ENCODE results near the gene FAM168A. TPM values are rescaled to one million over a fixed set of nuclear protein-coding genes. Genes with fewer than 3 reads are reported as not detected.
A peak's percentile ranks its signal among the peaks of the same experiment; 100 is the strongest.

Gene FAM168A
- total RNA-seq, 2 donors from 2014 or later = 8.9 to 14.0 TPM

DNA sequence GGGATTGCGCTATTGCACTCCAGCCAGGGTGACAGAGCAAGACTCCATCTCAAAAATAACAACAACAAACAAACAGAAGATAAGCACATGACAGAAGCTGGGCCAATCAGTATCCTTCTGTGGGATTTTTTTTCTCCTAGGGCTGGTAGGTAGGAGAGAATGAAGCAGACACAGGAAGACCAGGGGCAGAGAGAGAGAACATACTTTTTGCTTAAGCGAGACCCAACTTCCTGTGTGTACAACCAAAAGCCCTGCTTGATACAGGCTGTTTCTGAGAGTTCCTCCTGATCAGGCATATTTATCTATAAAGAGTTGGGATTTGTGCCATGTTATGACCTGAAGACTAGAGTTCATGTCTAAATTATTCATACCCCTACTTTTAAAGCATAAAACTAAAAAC is 36.1 kb upstream of the FAM168A start:
- Histone ChIP-seq H3K4me3 (no peak overlapping the region), H3K27ac (no peak overlapping the region), H3K4me1 (no peaks in the 10 kb centered on the region), H3K27me3 (no peaks in the 10 kb centered on the region), H3K9me3 (no peaks in the 10 kb centered on the region), H3K36me3 (replicated peaks in 1 of 2; ENCODE audit: insufficient read depth in 1 of 2, low read depth in 2 of 2) (no peaks in the 10 kb centered on the region)
- WGBS, 2 donors = 88 to 100% methylated on average over 2 of the region's 2 CpGs
- TF ChIP-seq POLR2A (IDR thresholded peaks at IDR 0.05) = no peak
- TF ChIP-seq, protein P1, sequence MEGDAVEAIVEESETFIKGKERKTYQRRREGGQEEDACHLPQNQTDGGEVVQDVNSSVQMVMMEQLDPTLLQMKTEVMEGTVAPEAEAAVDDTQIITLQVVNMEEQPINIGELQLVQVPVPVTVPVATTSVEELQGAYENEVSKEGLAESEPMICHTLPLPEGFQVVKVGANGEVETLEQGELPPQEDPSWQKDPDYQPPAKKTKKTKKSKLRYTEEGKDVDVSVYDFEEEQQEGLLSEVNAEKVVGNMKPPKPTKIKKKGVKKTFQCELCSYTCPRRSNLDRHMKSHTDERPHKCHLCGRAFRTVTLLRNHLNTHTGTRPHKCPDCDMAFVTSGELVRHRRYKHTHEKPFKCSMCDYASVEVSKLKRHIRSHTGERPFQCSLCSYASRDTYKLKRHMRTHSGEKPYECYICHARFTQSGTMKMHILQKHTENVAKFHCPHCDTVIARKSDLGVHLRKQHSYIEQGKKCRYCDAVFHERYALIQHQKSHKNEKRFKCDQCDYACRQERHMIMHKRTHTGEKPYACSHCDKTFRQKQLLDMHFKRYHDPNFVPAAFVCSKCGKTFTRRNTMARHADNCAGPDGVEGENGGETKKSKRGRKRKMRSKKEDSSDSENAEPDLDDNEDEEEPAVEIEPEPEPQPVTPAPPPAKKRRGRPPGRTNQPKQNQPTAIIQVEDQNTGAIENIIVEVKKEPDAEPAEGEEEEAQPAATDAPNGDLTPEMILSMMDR (IDR thresholded peaks at IDR 0.05) = no peak
- ATAC-seq (no peak), DNase-seq (no peak)
- intact Hi-C loops (cut with DNase I) = no loop called here

DNA sequence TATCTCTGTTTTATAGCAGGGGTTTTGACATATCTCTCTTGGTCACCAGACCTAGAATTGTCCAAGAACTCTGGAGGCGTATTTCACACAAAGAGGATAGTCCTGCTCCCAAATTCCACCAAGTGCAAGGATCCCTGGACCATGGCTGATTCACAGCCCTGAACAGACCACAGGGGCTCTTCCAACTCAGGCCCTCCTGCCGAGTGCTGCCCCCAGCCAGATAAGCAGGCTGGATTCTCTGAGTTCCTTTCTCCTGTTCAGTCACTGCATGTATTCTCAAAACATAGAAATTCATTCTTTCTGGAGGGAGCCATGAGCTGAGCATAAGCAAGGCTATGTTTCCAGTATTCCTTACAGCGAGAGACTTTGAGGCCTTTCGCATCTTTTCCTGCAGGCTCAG is 35.1 kb upstream of the FAM168A start:
- intact Hi-C loops (cut with DNase I) = no loop called here

DNA sequence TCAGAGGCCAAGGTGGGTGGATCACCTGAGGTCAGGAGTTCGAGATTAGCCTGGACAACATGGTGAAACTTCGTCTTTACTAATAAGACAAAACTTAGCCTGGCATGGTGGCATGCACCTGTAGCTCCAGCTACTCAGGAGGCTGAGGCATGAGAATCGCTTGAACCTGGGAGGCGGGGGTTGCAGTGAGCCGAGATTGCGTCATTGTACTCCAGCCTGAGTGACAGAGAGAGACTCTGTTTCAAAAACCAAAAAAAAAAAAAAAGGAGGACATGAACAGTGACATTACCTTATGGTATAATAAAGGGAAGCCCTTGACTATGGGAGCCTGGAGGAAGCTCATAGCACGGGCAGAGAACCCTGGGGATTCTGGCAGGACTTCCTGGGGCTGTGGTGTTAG is 32.0 kb upstream of the FAM168A start:
- H3K27ac ChIP-seq = no peak overlapping the region
- intact Hi-C loops (cut with DNase I) = loop anchor here (5.0 kb wide), 1 partner anchor 32 kb away; no protein-coding TSS in a partner anchor
- H3K36me3 ChIP-seq (replicated peaks in 1 of 2; ENCODE audit: insufficient read depth in 1 of 2, low read depth in 2 of 2) = no peaks in the 10 kb centered on the region
- no peak overlapping the region for H3K4me3 ChIP-seq
- peaks cover 4% of the 10 kb centered on the region for H3K4me1 ChIP-seq
- ATAC-seq (no peak), DNase-seq (no peak)
- H3K9me3 ChIP-seq = no peaks in the 10 kb centered on the region
- H3K27me3 ChIP-seq = no peaks in the 10 kb centered on the region
- 77 to 80% methylated on average over 7 of the region's 7 CpGs for WGBS, 2 donors
- no peak for TF ChIP-seq POLR2A (IDR thresholded peaks at IDR 0.05)
- TF ChIP-seq, protein P1 (IDR thresholded peaks at IDR 0.05) = no peak

More for the DNA sequence above, 35.1 kb upstream of the FAM168A start:
- H3K4me3 ChIP-seq = no peak overlapping the region
- H3K4me1 ChIP-seq = no peaks in the 10 kb centered on the region
- no peak overlapping the region for H3K27ac ChIP-seq
- H3K9me3 ChIP-seq = no peaks in the 10 kb centered on the region
- no peak for ATAC-seq
- no peak for DNase-seq
- whole genome bisulfite sequencing, 2 donors = 90 to 91% methylated on average over 4 of the region's 4 CpGs
- no peaks in the 10 kb centered on the region for H3K36me3 ChIP-seq (replicated peaks in 1 of 2; ENCODE audit: insufficient read depth in 1 of 2, low read depth in 2 of 2)
- no peak for TF ChIP-seq POLR2A (IDR thresholded peaks at IDR 0.05)
- TF ChIP-seq, protein P1 (IDR thresholded peaks at IDR 0.05) = no peak
- H3K27me3 ChIP-seq = no peaks in the 10 kb centered on the region

DNA sequence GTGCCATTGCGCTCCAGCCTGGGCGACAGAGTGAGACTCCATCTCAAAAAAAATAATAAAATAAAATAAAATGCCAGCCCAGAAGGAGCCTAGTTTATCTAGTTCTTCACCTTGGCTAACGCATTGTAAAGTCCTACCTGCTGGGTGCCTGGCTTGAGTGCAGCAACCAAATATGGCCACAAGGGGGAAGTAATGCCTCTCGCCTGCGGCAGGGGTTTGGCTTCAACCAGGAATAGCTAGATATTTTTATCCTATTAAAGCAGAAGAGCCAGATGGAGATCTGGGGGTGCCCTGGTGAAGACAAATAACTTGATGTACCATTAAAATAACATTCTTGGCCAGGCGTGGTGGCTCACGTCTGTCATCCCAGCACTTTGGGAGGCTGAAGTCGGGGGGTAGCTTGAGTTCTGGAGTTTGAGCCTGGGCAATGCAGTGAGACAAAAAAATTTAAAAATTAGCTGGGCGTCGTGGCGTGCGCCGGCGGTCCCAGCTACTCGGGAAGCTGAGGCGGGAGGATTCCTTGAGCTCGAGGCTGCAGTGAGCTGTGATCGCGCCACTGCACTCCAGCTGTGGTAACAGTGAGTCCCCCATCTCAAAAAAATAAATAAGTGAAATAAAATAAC is 27.9 kb upstream of the FAM168A start:
- Histone ChIP-seq H3K4me3 (no peak overlapping the region), H3K27me3 (no peaks in the 10 kb centered on the region), H3K9me3 (no peaks in the 10 kb centered on the region), H3K36me3 (replicated peaks in 1 of 2; ENCODE audit: insufficient read depth in 1 of 2, low read depth in 2 of 2) (no peaks in the 10 kb centered on the region), H3K4me1 (peaks cover 4% of the 10 kb centered on the region), H3K27ac (no peak overlapping the region)
- WGBS, 2 donors = 13% methylated on average over 17 to 19 of the region's 19 CpGs
- ATAC-seq = peak; percentile 93
- intact Hi-C loops (cut with DNase I) = loop anchor here (5.0 kb wide), 1 partner anchor 36 kb away; no protein-coding TSS in a partner anchor
- TF ChIP-seq, protein P1 (IDR thresholded peaks at IDR 0.05) = peak; percentile 85 to 98 (median 90)
- TF ChIP-seq POLR2A (IDR thresholded peaks at IDR 0.05) = no peak
- DNase-seq = peak; percentile 80 to 83 (median 82)

DNA sequence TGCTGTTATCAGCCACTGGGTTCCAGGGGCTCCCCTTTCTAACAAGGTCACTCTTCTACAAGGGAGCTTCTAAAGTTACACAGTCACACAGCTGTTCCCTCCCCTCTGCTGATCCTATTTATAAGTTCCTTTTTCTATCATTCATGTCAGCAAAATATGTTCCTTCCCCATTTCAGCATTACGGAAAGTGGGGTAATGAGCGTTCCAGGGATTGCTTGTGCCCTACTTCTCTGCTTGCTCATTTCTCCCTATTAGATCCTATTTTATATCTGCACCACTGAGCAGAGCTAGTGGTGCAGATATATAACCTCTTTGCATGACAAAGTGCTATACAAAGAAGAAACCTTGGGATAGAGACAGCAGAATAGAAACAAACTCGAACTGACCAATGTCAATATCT is 25.8 kb upstream of the FAM168A start:
- intact Hi-C loops (cut with DNase I) = no loop called here
- no peak for ATAC-seq

More for the DNA sequence above, 25.8 kb upstream of the FAM168A start:
- Histone ChIP-seq H3K4me1 (peaks cover 4% of the 10 kb centered on the region), H3K27me3 (no peaks in the 10 kb centered on the region), H3K36me3 (replicated peaks in 1 of 2; ENCODE audit: insufficient read depth in 1 of 2, low read depth in 2 of 2) (no peaks in the 10 kb centered on the region), H3K9me3 (no peaks in the 10 kb centered on the region), H3K27ac (peak overlapping the region in 1 of 4 donors; percentile 53), H3K4me3 (no peak overlapping the region)
- WGBS, 2 donors = 21 to 31% methylated on average over 3 of the region's 3 CpGs
- no peak for TF ChIP-seq POLR2A (IDR thresholded peaks at IDR 0.05)
- TF ChIP-seq, protein P1 (IDR thresholded peaks at IDR 0.05) = no peak
- DNase-seq = peak in 1 of 4 donors; percentile 46
